IMR-90 (cell line): ENCODE data around the gene ABCA4. TPM values are rescaled to one million over a fixed set of nuclear protein-coding genes. Genes with fewer than 3 reads are reported as not detected.

Experiments used
- ATAC-seq: fragments of 200-7000 bp; cut with Tn5 transposase; 2 replicates; pipeline ENCODE4 v1.9.1; 2020; ENCODE audit warnings: low read depth, mild to moderate bottlenecking, moderate library complexity
- BruUV-seq: library from RNA; stranded (reverse); fragments of 400-500 nt; replicated peaks from 2 replicates; lab custom pipeline; 2021; lab: Mats Ljungman, UMichigan
- CTCF ChIA-PET: fragments of 300-600 bp; formaldehyde crosslinking; extraction: SDS; loops from one replicate; lab custom pipeline; 2021; ENCODE audit warnings: antibody characterized with exemption; lab: Yijun Ruan, JAX
- POLR2A ChIA-PET: fragments of 300-600 bp; sonication (Branson Sonifier 250); formaldehyde crosslinking; loops from one replicate; lab custom pipeline; 2022; ENCODE audit warnings: antibody characterized with exemption; ENCODE audit not compliant: unreplicated experiment; lab: Charles Lee
- DNase-seq: peaks from one replicate; pipeline ENCODE4 v3.0.0; 2013
- H2AFZ ChIP-seq: replicated peaks from 2 replicates; pipeline ENCODE3; 2013; ENCODE audit warnings: low read length, mild to moderate bottlenecking; ENCODE audit not compliant: poor library complexity
- H2AK5ac ChIP-seq: 2 replicates; pipeline ENCODE4 v1.6.1; 2013; ENCODE audit warnings: low read depth, low read length, inconsistent platforms
- H2AK9ac ChIP-seq: replicated peaks from 2 replicates; pipeline ENCODE3; 2013; ENCODE audit warnings: mild to moderate bottlenecking, low read depth, low read length, moderate library complexity; ENCODE audit not compliant: poor library complexity
- H2BK120ac ChIP-seq: 2 replicates; pipeline ENCODE4 v1.6.1; 2013; ENCODE audit warnings: low read depth, low read length, inconsistent platforms
- H2BK15ac ChIP-seq: 3 replicates; pipeline ENCODE4 v1.6.1; 2013; ENCODE audit warnings: low read depth, low read length, inconsistent platforms
- H2BK20ac ChIP-seq: 2 replicates; pipeline ENCODE4 v1.6.1; 2013; ENCODE audit warnings: low read depth, mild to moderate bottlenecking, inconsistent platforms, low read length, moderate library complexity
- H2BK5ac ChIP-seq: 2 replicates; pipeline ENCODE4 v1.6.1; 2013; ENCODE audit warnings: mild to moderate bottlenecking, low read depth, low read length, inconsistent platforms; ENCODE audit not compliant: poor library complexity, severe bottlenecking
- H3K14ac ChIP-seq: replicated peaks from 2 replicates; pipeline ENCODE4 v1.6.1; 2013; ENCODE audit warnings: low read depth, low read length, inconsistent platforms
- H3K18ac ChIP-seq: 2 replicates; pipeline ENCODE4 v1.6.1; 2013; ENCODE audit warnings: low read depth, low read length, control low read depth
- H3K23ac ChIP-seq: 2 replicates; pipeline ENCODE4 v1.6.1; 2013; ENCODE audit warnings: low read depth, low read length, inconsistent platforms
- H3K27ac ChIP-seq: 2 replicates; pipeline ENCODE4 v1.5.1; 2013; ENCODE audit warnings: mild to moderate bottlenecking, control low read depth, low read length; ENCODE audit not compliant: insufficient read depth
- H3K27me3 ChIP-seq: 2 replicates; pipeline ENCODE4 v1.6.1; 2013; ENCODE audit warnings: low read length; ENCODE audit not compliant: control insufficient read depth, insufficient read depth
- H3K36me3 ChIP-seq: 2 replicates; pipeline ENCODE4 v1.6.1; 2013; ENCODE audit warnings: low read length, mixed read lengths; ENCODE audit not compliant: control insufficient read depth, insufficient read depth
- H3K4ac ChIP-seq: 2 replicates; pipeline ENCODE4 v1.6.1; 2013; ENCODE audit warnings: low read depth, low read length, inconsistent platforms
- H3K4me1 ChIP-seq: 2 replicates; pipeline ENCODE4 v1.6.1; 2013; ENCODE audit warnings: low read length, mixed read lengths; ENCODE audit not compliant: control insufficient read depth, insufficient read depth
- H3K4me2 ChIP-seq: 2 replicates; pipeline ENCODE4 v1.6.1; 2013; ENCODE audit warnings: low read depth, mild to moderate bottlenecking, control low read depth, low read length, moderate library complexity
- H3K4me3 ChIP-seq: 2 replicates; pipeline ENCODE4 v1.5.1; 2013; ENCODE audit warnings: low read depth, mild to moderate bottlenecking, control low read depth, low read length, moderate library complexity; ENCODE audit not compliant: insufficient read depth
- H3K56ac ChIP-seq: 2 replicates; pipeline ENCODE4 v1.6.1; 2013; ENCODE audit warnings: low read length, inconsistent platforms; ENCODE audit not compliant: insufficient read depth; ENCODE audit errors: extremely low read depth
- H3K79me1 ChIP-seq, 2 experiments: 2 replicates each; pipeline ENCODE4 v1.6.1; 2013; ENCODE audit warnings: low read length in 2 of 2, inconsistent platforms in 1 of 2, low read depth in 1 of 2
- H3K9ac ChIP-seq: 2 replicates; pipeline ENCODE4 v1.6.1; 2013; ENCODE audit warnings: low read depth, low read length, control low read depth
- H3K9me1 ChIP-seq: 2 replicates; pipeline ENCODE4 v1.6.1; 2013; ENCODE audit warnings: low read length, inconsistent platforms; ENCODE audit not compliant: insufficient read depth
- H3K9me3 ChIP-seq: 2 replicates; pipeline ENCODE4 v1.6.1; 2013; ENCODE audit warnings: low read length; ENCODE audit not compliant: control insufficient read depth, insufficient read depth
- H4K20me1 ChIP-seq: 2 replicates; pipeline ENCODE4 v1.6.1; 2013; ENCODE audit warnings: low read length, inconsistent platforms; ENCODE audit not compliant: insufficient read depth
- H4K5ac ChIP-seq: 2 replicates; pipeline ENCODE4 v1.6.1; 2013; ENCODE audit warnings: mild to moderate bottlenecking, low read depth, low read length, control low read depth
- H4K8ac ChIP-seq, 2 experiments: 2 replicates each; pipeline ENCODE4 v1.6.1; 2013; ENCODE audit warnings: low read depth in 2 of 2, low read length in 2 of 2, control low read depth in 1 of 2, inconsistent platforms in 1 of 2
- H4K91ac ChIP-seq: 2 replicates; pipeline ENCODE4 v1.6.1; 2013; ENCODE audit warnings: low read depth, low read length, inconsistent platforms; ENCODE audit not compliant: insufficient read depth
- BHLHE40 ChIP-seq: fragments of 150-350 bp; IDR thresholded peaks from 2 replicates; pipeline ENCODE4 v1.6.1; 2016; ENCODE audit warnings: mild to moderate bottlenecking, low read depth, low read length
- CHD1 ChIP-seq: IDR thresholded peaks from 2 replicates; pipeline ENCODE4 v1.6.1; 2012; ENCODE audit warnings: low read depth, low read length, improper control_type of control experiment
- FOS ChIP-seq: fragments of 150-350 bp; IDR thresholded peaks from 2 replicates; pipeline ENCODE4 v1.6.1; 2016; ENCODE audit warnings: low read depth, low read length
- NFE2L2 ChIP-seq: fragments of 150-350 bp; IDR thresholded peaks from 2 replicates; pipeline ENCODE4 v1.6.1; 2016; ENCODE audit warnings: low read depth, mild to moderate bottlenecking, low read length
- USF2 ChIP-seq: fragments of 150-350 bp; IDR thresholded peaks from 2 replicates; pipeline ENCODE4 v1.6.1; 2017; ENCODE audit warnings: mild to moderate bottlenecking, antibody characterized with exemption, low read length, low read depth
- WGBS, 2 experiments: methylation state at CpG; one replicate each; pipeline versions ENCODE4 v1.1.5 to v1.1.7; 2013; ENCODE audit warnings: missing lambda C conversion rate in 2 of 2; ENCODE audit not compliant: insufficient read length in 1 of 2; ENCODE audit errors: extremely low coverage in 2 of 2; 5-methylcytosine and 5-hydroxymethylcytosine counted together
- dilution Hi-C: fragments of 300-500 bp; cut with HindIII; formaldehyde crosslinking; loops from one replicate; pipeline ENCODE4 v1.14.3; 2018; ENCODE audit warnings: low sequenced_read_pairs; ENCODE audit not compliant: unreplicated experiment
- in situ Hi-C: fragments of 300-500 bp; cut with MboI; formaldehyde crosslinking; loops from 3 replicates; pipeline ENCODE4 v1.14.3; 2019; ENCODE audit warnings: low sequenced_read_pairs, inconsistent platforms, mixed read lengths
- intact Hi-C: fragments of 100-400 bp; cut with micrococcal nuclease; formaldehyde crosslinking; loops from 2 replicates; pipeline ENCODE4 v1.10.0; 2022
- polyA plus RNA-seq, 3 experiments: library from polyadenylated mRNA; depleted of rRNA; stranded (reverse); fragments of >200 nt; gene quantifications; 2 replicates each; pipeline ENCODE4 v1.2.3, GENCODE V29; 2012; ENCODE audit warnings: low replicate concordance in 1 of 3
- total RNA-seq: library from RNA; depleted of rRNA; stranded (reverse); fragments of >200 nt; gene quantifications from 2 replicates; pipeline ENCODE4 v1.2.3, GENCODE V29; 2012

The ABCA4 gene
- total and polyA plus RNA-seq, 2 of the 4 experiments (the other 2 are of a cell fraction): under 0.01 to 0.36 TPM

- dilution Hi-C loops: no loop called here
- Histone ChIP-seq H3K9me3 (no peaks in the 10 kb centered on the region), H2BK120ac (no peak overlapping the region), H3K14ac (no peak overlapping the region), H2BK15ac (no peak overlapping the region), H4K8ac (no peak overlapping the region), H3K4me3 (no peak overlapping the region), H3K9me1 (peaks cover 15% of the 10 kb centered on the region), H2BK5ac (no peak overlapping the region), H4K91ac (no peak overlapping the region), H3K36me3 (no peaks in the 10 kb centered on the region), H3K4me1 (peaks cover 25% of the 10 kb centered on the region), H3K4ac (no peak overlapping the region), H3K79me1 (no peaks in the 10 kb centered on the region), H3K27me3 (peaks cover 10% of the 10 kb centered on the region; the same call in 1 of the 2 replicates), H3K27ac (no peak overlapping the region), H3K9ac (no peak overlapping the region), H3K4me2 (no peak overlapping the region), H2AK5ac (no peak overlapping the region), H2AK9ac (no peak overlapping the region), H3K56ac (no peak overlapping the region), H4K20me1 (no peaks in the 10 kb centered on the region), H3K18ac (no peak overlapping the region), H2BK20ac (no peak overlapping the region), H3K23ac (no peak overlapping the region), H4K5ac (no peak overlapping the region), H2AFZ (no peak overlapping the region)
- POLR2A ChIA-PET: no interaction called here
- BruUV-seq: no TSS peak
- ATAC-seq (no peak), DNase-seq (no peak)
- in situ Hi-C loops: no loop called here
- WGBS, 2 experiments: no CpG with 5 or more reads among the region's 18 CpGs
- CTCF ChIA-PET: no interaction called here
- TF ChIP-seq BHLHE40: no peak
- TF ChIP-seq USF2: no peak
- no peak for TF ChIP-seq FOS
- no peak for TF ChIP-seq CHD1
- no peak for TF ChIP-seq NFE2L2
- intact Hi-C loops: no loop called here
Measured at GRCh38 chr1:94098585-94099111, 22.3 kb downstream of the ABCA4 start.
